ENCODE measurements around the gene NCAM1.

GRCh38 chr11:112972399-112973145 is 11.4 kb downstream of the NCAM1 start:
- TF ChIP-seq CTCF (tag by site-specific recombination; IDR thresholded peaks at IDR 0.05), result no peak
- TF ChIP-seq ZNF350 (tag by site-specific recombination; IDR thresholded peaks at IDR 0.05), result no peak
- no peak for TF ChIP-seq ZNF521 (tag by site-specific recombination; IDR thresholded peaks at IDR 0.05)
- TF ChIP-seq KLF10 (tag by site-specific recombination; IDR thresholded peaks at IDR 0.05), result no peak
- TF ChIP-seq ZNF747 (tag by site-specific recombination; IDR thresholded peaks at IDR 0.05), result no peak
- TF ChIP-seq ZNF132 (tag by site-specific recombination; IDR thresholded peaks at IDR 0.05; ENCODE audit: borderline replicate concordance), result no peak
- no peak for TF ChIP-seq PRDM4 (tag by site-specific recombination; IDR thresholded peaks at IDR 0.05)
- TF ChIP-seq ZNF354C (tag by site-specific recombination; IDR thresholded peaks at IDR 0.05; ENCODE audit: borderline replicate concordance, low read depth), result no peak
- TF ChIP-seq PRDM1 (tag by site-specific recombination; IDR thresholded peaks at IDR 0.05), result no peak
- TF ChIP-seq ZNF670 (tag by site-specific recombination; IDR thresholded peaks at IDR 0.05; ENCODE audit: low read depth), result no peak
- no peak for TF ChIP-seq ZBTB20 (tag by site-specific recombination; IDR thresholded peaks at IDR 0.05)
- TF ChIP-seq ZNF621 (tag by site-specific recombination; IDR thresholded peaks at IDR 0.05), result no peak
- TF ChIP-seq AEBP2 (tag by site-specific recombination; IDR thresholded peaks at IDR 0.05; ENCODE audit: borderline replicate concordance), result no peak
- no peak for TF ChIP-seq ZSCAN4 (tag by site-specific recombination; IDR thresholded peaks at IDR 0.05)

Measured in HEK293 (cell line).